Lower leg skin (tissue), 3 donors: ENCODE data around the gene ADGRL3.

Source experiments
- POLR2A ChIP-seq, 2 donors: fragments of 450-650 bp; IDR thresholded peaks; one replicate each; pipeline ENCODE4 v1.6.1; 2016 to 2017; ENCODE audit warnings: antibody characterized with exemption in 2 of 2, mild to moderate bottlenecking in 1 of 2, moderate library complexity in 1 of 2
- TF ChIP-seq, protein P1 (sequence below), 3 donors: fragments of 450-650 bp; IDR thresholded peaks; one replicate each; pipeline ENCODE4 v1.5.1; 2016; ENCODE audit warnings: antibody characterized with exemption in 3 of 3, mild to moderate bottlenecking in 3 of 3, moderate library complexity in 2 of 3

DNA sequence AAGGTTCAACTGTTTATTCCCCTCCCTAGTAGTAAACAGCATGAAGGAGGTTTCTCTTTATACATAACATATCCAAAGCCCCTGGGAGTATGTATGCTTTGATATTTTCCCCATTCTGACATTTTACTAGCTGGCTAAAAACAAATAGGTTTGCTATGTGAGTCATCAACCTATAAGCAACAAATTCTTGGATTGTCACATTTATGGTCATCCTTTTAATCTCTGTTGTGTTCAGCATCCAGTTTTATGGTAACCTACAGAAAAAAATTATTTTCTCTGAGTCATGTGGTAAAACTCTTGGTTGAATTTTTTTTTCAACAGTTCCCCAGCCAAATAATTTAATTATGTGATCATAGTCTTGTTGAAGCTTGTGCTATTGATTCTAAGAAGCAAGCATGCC lies 734.1 kb downstream of the ADGRL3 start:
- TF ChIP-seq, protein P1, sequence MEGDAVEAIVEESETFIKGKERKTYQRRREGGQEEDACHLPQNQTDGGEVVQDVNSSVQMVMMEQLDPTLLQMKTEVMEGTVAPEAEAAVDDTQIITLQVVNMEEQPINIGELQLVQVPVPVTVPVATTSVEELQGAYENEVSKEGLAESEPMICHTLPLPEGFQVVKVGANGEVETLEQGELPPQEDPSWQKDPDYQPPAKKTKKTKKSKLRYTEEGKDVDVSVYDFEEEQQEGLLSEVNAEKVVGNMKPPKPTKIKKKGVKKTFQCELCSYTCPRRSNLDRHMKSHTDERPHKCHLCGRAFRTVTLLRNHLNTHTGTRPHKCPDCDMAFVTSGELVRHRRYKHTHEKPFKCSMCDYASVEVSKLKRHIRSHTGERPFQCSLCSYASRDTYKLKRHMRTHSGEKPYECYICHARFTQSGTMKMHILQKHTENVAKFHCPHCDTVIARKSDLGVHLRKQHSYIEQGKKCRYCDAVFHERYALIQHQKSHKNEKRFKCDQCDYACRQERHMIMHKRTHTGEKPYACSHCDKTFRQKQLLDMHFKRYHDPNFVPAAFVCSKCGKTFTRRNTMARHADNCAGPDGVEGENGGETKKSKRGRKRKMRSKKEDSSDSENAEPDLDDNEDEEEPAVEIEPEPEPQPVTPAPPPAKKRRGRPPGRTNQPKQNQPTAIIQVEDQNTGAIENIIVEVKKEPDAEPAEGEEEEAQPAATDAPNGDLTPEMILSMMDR (IDR thresholded peaks at IDR 0.05): no peak
- no peak for TF ChIP-seq POLR2A (IDR thresholded peaks at IDR 0.05)
